NCI-H2171 (cell line): Measurements from ENCODE around the gene HCN3.
"Not testable (repeated sequence)": the region's sequence is repeated elsewhere in the genome, so short reads cannot be mapped to it uniquely, and the experiment has no call there.

Experiments
- DNase-seq: peaks from one replicate; lab custom pipeline; 2025; lab: John Stamatoyannopoulos, UW

The HCN3 gene

DNA sequence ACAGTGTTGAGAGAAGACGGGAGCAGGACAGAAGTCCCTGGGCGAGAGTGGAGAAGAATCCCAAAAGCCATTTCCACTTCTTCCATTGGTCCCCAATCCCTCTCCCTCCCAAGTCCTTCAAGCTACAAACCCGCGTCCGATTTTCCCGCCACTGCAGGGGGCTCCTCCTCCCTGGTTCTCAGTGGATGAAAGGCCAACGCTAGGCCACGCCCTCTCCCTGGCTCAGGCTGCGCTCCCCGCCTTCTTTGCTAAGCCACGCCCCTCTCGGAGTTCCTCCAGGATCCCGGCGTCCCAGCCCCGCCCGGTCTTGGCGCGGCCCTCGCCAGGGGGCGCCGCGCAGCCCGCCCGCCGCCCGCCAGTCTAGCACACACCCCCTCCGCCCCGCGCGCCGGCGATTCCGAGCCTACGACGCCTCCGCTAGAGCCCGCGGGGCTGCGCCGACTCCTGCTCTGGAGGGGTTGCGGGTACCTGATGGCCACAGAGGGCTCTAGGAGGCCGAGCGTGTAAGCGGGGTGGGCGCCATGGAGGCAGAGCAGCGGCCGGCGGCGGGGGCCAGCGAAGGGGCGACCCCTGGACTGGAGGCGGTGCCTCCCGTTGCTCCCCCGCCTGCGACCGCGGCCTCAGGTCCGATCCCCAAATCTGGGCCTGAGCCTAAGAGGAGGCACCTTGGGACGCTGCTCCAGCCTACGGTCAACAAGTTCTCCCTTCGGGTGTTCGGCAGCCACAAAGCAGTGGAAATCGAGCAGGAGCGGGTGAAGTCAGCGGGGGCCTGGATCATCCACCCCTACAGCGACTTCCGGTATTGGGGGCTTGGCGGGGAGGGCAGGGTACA is at the start of gene HCN3:
HCN3 (plus strand) TSS at position 394 of the 832 bp plus-strand sequence; CDS start at position 522, 128 bp downstream.
- peak; percentile 97 for DNase-seq

DNA sequence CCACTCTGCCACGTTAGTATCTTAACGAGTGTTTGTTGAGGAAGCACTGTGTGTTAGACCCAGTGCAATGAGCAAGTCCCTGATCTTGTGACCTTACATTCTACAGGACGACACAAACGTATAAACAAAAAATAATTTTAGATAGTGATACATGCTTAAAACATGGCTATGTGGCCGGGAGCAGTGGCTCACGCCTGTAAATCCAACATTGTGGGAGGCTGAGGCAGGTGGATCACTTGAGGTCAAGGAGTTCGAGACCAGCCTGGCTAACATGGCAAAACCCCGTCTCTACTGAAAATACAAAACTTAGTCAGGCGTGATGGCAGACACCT is 49.2 kb upstream of the HCN3 start:
- DNase-seq: no peak

GRCh38 chr1:155231302-155231701 is 46.0 kb upstream of the HCN3 start:
- not testable (repeated sequence) for DNase-seq

DNA sequence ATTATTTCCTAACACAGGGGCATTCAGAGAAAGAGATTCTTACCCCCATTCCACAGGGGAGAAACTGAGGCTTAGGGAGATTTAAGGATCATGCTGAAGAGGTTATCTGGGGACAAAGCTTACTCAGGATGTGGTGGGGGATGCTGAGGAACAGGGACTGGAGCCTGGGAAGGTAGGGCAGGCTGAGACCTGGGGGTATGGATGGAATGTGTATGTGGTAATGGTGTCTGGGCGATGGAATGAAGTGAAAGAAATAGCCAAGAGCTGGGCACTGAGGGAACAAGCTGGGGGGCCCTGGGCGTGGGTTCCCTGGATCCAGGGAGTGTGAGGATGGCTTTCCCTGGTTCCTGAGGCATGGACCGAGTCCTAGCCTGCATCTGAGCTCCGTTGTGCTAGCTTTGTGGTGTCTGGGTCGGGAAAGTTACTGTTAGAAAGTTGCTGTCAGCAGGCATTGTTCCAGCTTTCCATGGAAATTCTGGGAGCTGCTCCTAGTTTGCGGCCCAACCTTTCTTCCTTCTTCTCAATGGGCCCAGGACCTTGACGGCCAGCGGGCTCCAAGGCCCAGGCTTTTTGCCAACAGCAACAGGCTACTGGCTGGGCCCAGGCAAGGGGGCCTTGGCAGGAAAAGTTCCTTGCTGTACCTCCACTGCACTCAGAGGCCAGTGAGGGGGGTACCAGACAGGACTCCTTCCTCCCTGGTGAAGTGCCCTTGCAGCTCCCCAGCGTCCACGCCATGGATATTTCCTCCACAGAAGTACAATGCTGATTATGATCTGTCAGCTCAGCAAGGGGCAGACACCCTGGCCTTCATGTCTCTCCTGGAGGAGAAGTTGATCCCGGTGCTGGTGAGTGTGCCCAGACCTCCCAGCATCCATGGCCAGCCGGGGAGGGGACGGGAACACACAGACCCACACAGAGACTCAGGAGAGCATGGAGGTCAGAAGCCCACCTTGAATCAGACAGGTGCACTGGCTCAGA is 45.0 kb upstream of the HCN3 start:
- not testable (repeated sequence) for DNase-seq

GRCh38 chr1:155233502-155233901 is 43.8 kb upstream of the HCN3 start:
- DNase-seq: not testable (repeated sequence)

- DNase-seq: not testable (repeated sequence)
Observed at GRCh38 chr1:155235375-155235774, 41.9 kb upstream of the HCN3 start.

DNA sequence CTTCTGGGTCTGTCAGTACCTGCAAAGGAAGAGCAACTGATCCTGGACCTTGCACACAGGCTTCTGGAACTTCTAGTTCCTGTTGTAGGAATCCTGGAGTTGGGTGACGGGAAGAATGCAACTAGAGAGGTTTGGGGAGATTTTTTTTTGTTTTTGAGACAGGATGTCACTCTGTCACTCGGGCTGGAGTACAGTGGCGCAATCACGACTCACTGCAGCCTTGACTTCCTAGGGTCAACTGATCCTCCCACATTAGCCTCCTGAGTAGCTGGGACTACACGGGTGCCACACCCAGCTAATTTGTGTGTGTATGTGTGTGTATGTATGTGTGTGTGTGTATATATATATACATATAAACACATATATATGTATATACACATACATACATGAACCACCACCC is 40.8 kb upstream of the HCN3 start:
- no peak for DNase-seq

DNA sequence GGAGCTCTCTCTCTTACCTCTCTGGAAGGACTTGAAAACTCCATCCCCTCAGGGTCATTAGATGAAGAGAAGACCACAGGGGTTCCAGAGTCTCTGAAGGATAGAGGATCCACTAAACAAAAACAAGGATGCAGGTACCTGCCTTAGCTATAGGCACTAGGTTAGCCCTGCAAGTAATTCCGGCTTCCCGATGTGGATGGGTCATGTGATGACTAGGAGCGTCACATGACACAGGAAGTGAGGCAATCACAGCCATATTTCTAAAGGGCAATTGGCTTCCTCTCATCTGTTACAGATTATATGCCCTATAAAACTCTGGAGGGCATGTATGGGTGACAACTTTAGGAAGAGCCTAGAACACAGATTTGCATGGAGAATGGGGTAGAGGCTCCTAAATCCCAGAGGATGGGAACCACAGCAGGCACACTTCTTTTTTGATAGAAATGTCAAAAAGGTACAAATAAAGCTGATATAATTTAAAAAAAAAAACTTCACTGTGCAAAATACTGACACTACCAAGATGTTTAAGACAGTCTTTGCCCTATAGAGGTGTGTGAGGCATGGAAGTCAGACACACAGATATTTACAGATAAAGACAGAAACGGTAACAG is 36.1 kb upstream of the HCN3 start:
- DNase-seq: peak; percentile 65

DNA sequence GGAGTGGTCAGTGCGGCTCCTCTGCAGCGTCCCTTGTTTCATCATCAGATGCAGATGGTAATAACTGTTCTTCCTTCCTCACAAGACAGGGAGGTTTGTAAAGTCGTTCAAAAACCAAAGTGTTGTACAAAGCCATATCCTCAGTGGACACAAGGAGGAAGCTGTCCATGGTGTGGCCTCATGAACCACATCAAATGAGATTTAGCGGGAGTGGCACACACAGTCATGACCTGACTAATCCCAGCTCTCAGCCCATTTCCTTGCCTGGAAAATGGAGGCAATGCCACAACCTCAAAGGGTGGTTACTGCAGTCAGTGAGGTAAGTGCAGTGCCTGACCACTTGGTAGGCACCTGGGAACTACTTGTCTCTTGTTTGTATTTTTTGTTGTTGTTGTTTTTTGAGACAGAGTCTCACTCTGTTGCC is 35.4 kb upstream of the HCN3 start:
- no peak for DNase-seq

DNA sequence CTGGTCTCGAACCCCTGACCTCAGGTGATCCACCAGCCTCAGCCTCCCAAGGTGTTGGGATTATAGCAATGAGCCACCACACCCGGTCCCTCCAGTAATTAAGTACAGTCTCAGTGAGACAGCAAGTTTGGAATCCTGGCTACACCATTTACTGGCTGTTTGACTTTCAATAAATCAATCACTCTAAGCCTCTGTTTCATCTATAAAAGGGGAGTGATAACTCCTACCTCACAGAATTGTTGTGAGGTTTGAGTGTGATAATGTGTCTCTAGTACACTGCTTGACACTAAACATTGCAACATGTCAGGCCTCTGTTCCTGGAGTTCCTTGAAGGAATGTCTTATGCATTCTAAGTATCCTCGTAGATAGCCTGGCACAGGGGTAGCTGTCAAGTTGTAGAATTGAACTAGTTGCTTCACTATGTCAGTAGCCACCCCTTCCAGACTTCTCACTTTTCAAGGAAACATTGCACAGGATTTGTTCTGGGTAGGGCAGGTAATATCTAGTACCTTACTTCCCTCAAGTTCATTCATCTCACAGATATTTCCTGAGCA is 34.4 kb upstream of the HCN3 start:
- DNase-seq: no peak

GRCh38 chr1:155244368-155245162 is 32.7 kb upstream of the HCN3 start:
- DNase-seq: peak; percentile 99

GRCh38 chr1:155245163-155245524 is 32.1 kb upstream of the HCN3 start:
- DNase-seq: no peak

- not testable (repeated sequence) for DNase-seq
Observed at GRCh38 chr1:155246796-155247195, 30.5 kb upstream of the HCN3 start.

DNA sequence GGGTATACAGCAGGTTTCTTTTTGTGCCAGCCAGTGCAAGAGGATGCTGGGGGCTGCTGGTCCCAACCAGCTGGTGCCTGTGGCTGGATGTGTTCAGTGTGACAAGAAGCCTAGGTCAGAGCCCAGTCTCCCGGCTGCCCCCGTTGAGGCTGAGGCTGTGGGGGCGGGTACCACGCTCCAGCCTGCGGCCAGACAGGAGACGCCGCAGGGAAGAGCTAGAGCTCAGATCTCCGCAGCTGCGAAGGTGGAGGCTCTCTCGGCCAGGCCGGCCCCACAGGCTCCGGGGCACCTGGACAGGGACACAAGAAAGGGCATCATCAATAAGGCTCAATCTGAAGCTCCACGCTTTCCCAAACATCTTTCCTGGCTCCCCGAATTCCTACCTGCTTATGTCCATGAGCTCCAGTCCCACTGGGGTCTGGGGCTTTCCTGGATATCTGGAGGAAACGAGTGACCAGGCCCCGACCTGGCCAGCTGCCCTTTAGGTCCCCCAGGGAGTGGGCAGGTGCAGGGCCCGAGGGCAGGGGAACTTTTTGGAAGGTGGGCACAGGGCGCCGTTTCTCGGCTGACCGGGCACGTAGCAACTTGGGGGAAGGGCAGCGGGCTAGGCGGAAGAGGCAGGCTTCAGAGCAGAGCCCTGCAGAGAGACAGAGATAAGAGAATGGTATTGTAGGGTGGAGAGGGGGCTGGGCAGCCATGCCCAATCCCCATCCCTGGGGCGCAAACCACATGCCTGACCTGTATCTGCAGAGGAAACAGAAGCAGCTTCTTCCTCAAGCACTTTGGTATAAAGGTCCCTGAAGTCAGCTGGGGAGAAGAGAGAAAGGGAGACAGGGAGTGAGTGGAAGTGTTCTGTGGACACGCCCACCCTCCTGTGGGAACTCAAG is 29.4 kb upstream of the HCN3 start:
- no peak for DNase-seq

- DNase-seq: no peak
Observed at GRCh38 chr1:155250246-155250632, 27.0 kb upstream of the HCN3 start.

DNA sequence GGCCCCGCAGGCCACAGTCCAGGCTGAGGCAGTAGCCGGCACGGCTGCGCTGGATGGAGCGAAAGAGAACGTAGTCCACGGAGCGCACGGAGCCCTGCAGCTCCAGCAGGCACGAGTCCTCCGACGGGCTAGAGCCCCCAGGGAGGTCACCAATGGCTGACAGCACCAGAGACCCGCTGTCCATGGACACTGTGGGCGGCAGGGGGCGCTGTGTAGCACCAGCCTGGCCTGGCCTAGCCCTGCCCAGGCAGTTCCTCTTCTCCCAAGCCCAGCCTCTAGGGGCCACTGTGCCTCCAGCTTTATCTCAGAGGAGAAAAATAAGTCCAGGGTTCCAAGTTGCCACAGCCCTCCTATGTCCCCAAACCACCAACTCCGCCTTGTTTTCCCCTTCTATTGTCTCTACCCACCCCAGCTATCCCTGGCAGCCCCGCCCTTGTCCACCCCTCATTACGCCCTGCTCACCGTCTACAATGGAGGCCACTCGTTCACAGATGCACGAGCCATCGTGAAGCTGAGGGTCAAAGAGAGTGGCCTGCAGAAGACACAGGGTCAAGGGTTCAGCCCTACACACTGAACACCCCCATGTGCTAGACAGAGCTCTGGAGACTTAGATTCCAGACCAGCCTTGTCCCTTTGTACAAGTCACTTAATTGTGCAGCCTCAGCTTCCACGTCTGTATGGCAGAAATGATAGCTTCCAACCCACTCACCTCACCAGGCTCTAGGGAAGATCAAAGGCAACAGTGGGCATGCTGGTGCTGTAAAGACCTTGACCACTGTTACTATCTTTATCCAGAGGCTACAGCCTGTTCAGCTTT is 26.4 kb upstream of the HCN3 start:
- DNase-seq: peak; percentile 86

DNA sequence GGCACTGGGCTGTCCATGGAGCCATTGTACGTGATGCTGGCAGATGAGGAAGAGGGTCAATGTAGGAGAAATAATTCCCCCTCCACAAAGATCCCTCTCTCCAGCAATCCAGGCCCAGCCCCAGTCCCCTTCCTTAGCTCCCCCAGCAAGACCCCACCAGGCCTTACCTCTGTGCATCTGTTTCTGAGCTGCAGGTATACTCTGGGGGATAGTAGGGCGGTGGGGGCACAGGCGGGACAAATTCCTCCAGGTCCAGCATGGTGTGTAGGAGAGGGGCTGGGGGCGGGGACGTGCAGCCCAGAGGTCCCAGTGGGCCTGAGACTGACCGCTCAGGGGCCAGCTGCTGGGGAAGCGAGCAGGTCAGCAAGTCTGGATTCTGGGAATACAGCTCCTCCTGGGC is 25.7 kb upstream of the HCN3 start:
- DNase-seq: no peak

DNA sequence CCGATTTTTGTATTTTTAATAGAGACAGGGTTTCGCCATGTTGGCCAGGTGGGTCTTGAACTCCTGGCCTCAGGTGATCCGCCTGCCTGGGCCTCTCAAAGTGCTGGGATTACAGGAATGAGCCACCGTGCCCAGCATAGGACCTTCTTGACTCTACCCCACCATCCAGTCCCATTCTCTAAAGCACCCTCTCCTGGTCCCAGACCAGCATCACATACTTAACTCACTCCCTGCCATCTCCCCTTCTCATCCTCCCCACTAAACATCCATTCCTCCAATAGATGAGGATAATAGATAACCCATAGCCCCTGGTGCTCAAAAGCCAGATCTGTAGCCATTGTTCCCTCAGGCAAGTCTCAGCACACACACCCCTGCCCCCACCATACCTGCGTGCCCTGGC is 24.1 kb upstream of the HCN3 start:
- DNase-seq: no peak

GRCh38 chr1:155253797-155254196 is 23.5 kb upstream of the HCN3 start:
- no peak for DNase-seq
